Epithelial cell of proximal tubule (primary cell): ENCODE data around the gene SMARCD1. TPM values are rescaled to one million over a fixed set of nuclear protein-coding genes. Genes with fewer than 3 reads are reported as not detected.

Experiments used
- DNase-seq: peaks from one replicate; pipeline ENCODE4 v3.0.0-alpha.2; 2011; ENCODE audit warnings: low read depth
- H3K4me3 ChIP-seq: 2 replicates; pipeline ENCODE4 v1.5.1; 2011; ENCODE audit warnings: low read depth, mild to moderate bottlenecking, low read length
- CTCF ChIP-seq: conservative IDR thresholded peaks from 2 replicates; pipeline ENCODE4 v1.5.1; 2012; ENCODE audit warnings: low read depth, mild to moderate bottlenecking, low read length
- total RNA-seq: library from RNA; depleted of rRNA; stranded (reverse); fragments of >200 nt; gene quantifications from 2 replicates; pipeline ENCODE4 v1.2.3, GENCODE V29; 2015

The SMARCD1 gene
- total RNA-seq, 1 donor from 2014 or later: 77.3 TPM

- no peak for DNase-seq
- TF ChIP-seq CTCF: no peak
- H3K4me3 ChIP-seq: no peak overlapping the region
Measured at GRCh38 chr12:50069539-50069938, 15.6 kb upstream of the SMARCD1 start.

GRCh38 chr12:50070314-50071060 is 14.7 kb upstream of the SMARCD1 start:
- no peak for DNase-seq
- peak; percentile 96 for TF ChIP-seq CTCF

DNA sequence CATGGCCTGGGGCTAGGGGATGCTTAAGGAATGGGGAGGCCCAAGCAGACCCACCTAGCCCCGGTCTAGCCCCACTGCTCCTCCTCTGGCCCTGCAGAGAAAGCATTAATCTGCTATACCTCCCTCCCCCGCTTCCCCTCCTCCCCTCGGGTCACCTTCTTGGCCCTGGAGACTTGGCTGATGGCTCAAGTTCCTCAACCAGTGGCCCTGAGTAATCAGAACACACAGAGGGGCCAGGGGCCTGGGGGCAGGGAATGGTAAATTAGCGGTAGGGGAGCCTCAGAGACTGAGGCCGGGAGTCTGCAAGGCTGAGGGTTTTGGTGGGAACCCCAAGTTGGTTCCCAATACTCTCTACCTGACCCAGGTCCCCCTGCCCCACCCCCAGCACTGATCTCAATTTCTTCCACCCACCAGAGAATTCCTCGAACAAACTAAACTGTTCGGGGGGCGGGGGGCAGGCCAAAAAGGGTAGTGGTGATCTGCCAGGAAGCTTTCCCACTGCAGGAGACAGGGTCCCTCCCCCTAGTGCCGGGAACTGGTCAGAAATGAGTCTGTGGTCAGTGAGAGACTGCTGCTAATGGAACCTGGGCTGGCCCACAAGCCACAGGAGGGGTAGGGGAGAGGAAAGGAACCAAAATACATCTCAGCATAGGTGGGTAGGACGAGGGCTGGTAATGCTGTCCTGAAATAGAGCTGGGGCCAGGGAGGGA is 12.8 kb upstream of the SMARCD1 start:
- no peak for TF ChIP-seq CTCF
- no peak for DNase-seq
- no peak overlapping the region for H3K4me3 ChIP-seq

More at GRCh38 chr12:50070314-50071060, 14.7 kb upstream of the SMARCD1 start:
- no peak overlapping the region for H3K4me3 ChIP-seq

DNA sequence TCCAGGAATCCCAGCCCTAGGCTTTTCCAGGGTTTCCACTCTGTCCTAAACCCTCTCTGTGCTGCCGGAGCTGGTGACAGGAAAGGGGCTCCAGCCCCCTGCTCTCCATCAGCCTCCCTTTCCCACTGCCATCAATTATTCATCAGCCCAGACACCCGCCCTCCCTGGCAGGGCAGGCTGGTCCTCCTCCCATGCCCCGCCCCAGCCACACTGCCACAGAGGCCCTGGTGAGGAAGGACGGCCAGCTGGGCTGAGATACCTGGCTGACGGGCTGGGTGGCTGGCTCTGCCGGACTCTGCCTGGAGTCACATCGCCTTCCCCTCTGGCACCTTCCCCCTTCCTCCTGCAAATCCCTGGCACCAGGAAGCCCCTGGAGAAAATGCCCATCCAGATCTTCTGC is 11.9 kb upstream of the SMARCD1 start:
- DNase-seq: no peak
- H3K4me3 ChIP-seq: no peak overlapping the region
- TF ChIP-seq CTCF: no peak

GRCh38 chr12:50073712-50074111 is 11.4 kb upstream of the SMARCD1 start:
- no peak overlapping the region for H3K4me3 ChIP-seq
- DNase-seq: no peak
- TF ChIP-seq CTCF: no peak

- DNase-seq: no peak
- no peak overlapping the region for H3K4me3 ChIP-seq
- TF ChIP-seq CTCF: peak; percentile 87
Measured at GRCh38 chr12:50074936-50075807, 10.0 kb upstream of the SMARCD1 start.
